GM21381 (cell line): ENCODE data around the gene TANC2.
"Not testable (repeated sequence)": the region's sequence is repeated elsewhere in the genome, so short reads cannot be mapped to it uniquely, and the experiment has no call there.

Experiments
- ATAC-seq: cut with Tn5 transposase; IDR thresholded peaks from one replicate; pipeline ENCODE4 v1.9.1; 2021; ENCODE audit warnings: mild to moderate bottlenecking, moderate library complexity; ENCODE audit not compliant: unreplicated experiment

Gene TANC2

GRCh38 chr17:62963296-62963695 lies 2.7 kb upstream of the TANC2 start:
- no peak for ATAC-seq

- ATAC-seq = no peak
Observed at GRCh38 chr17:62964506-62964905, 1.5 kb upstream of the TANC2 start.

- ATAC-seq = peak; percentile 4
Observed at GRCh38 chr17:62965174-62965685, 805 bp upstream of the TANC2 start.

- peak; percentile 12 for ATAC-seq
Observed at GRCh38 chr17:62966426-62967204, 580 bp downstream of the TANC2 start.

GRCh38 chr17:62967205-62967529 lies 1.1 kb downstream of the TANC2 start:
- no peak for ATAC-seq

GRCh38 chr17:62968445-62968923 lies 2.4 kb downstream of the TANC2 start:
- peak; percentile 62 for ATAC-seq

- no peak for ATAC-seq
Observed at GRCh38 chr17:62970610-62971009, 4.6 kb downstream of the TANC2 start.

- ATAC-seq = no peak
Observed at GRCh38 chr17:62971853-62972252, 5.8 kb downstream of the TANC2 start.

GRCh38 chr17:62974788-62975187 lies 8.8 kb downstream of the TANC2 start:
- ATAC-seq = no peak

GRCh38 chr17:62975206-62975605 lies 9.2 kb downstream of the TANC2 start:
- ATAC-seq = no peak

GRCh38 chr17:62976643-62977231 lies 10.7 kb downstream of the TANC2 start:
- ATAC-seq = not testable (repeated sequence)

- ATAC-seq = no peak
Observed at GRCh38 chr17:62980842-62981241, 14.8 kb downstream of the TANC2 start.

- ATAC-seq = no peak
Observed at GRCh38 chr17:62981933-62982332, 15.9 kb downstream of the TANC2 start.

GRCh38 chr17:62984801-62985200 lies 18.8 kb downstream of the TANC2 start:
- no peak for ATAC-seq

GRCh38 chr17:62986549-62986948 lies 20.5 kb downstream of the TANC2 start:
- no peak for ATAC-seq

- ATAC-seq = no peak
Observed at GRCh38 chr17:62987136-62987535, 21.1 kb downstream of the TANC2 start.

- ATAC-seq = no peak
Observed at GRCh38 chr17:62989501-62989900, 23.5 kb downstream of the TANC2 start.

- ATAC-seq = no peak
Observed at GRCh38 chr17:62994931-62995330, 28.9 kb downstream of the TANC2 start.

- no peak for ATAC-seq
Observed at GRCh38 chr17:62995377-62995885, 29.4 kb downstream of the TANC2 start.

GRCh38 chr17:62996221-62996620 lies 30.2 kb downstream of the TANC2 start:
- ATAC-seq = no peak

- ATAC-seq = no peak
Observed at GRCh38 chr17:62998166-62998565, 32.1 kb downstream of the TANC2 start.
